ENCODE data around the gene AGK. TPM values are rescaled to one million over a fixed set of nuclear protein-coding genes. Genes with fewer than 3 reads are reported as not detected.

The AGK gene
- total RNA-seq, 1 experiment from 2014 or later = 32.6 TPM

DNA sequence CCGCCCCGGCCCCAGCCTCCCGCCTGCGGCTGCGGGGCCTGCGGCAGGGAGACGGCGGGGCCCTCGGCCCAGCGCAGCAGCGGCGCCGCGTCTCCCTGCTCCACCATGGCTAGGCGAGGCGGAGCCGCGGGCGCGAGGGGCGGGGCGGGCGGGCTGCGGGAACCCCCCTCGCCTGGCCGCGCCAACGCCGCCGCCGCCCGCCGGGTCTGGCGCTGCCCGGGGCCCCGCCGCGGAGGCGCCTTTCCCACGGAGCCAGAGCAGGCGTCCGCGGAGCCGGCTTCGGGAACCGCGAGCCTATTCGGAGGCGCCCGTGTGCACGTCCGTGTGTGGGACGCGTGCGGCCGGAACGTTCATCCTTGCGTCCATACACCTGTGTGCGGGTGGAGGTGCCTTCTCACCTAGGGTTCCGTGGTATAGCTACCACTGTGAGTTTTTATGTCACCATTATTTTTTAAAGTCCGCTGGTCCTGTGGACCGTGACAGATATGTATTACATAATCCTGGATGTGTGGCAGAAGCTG lies 150.9 kb downstream of the AGK start, which contains the start of gene DENND11:
DENND11 (minus strand) TSS at position 120 of the 521 bp plus-strand sequence; CDS start at position 107, 13 bp downstream.
- H3K27me3 ChIP-seq (ENCODE audit: control insufficient read depth, insufficient read depth, low read length) = peaks cover 10% of the 10 kb centered on the region
- no TSS peak for BruUV-seq (replicated peaks)
- DNase-seq (ENCODE audit: low read depth, low spot score) (no peak), ATAC-seq (peak; percentile 94)
- no peaks in the 10 kb centered on the region for H3K9me3 ChIP-seq (ENCODE audit: control insufficient read depth, insufficient read depth, low read depth, low read length)
- peaks cover 3% of the 10 kb centered on the region; the same call in 1 of the 2 replicates for H3K4me1 ChIP-seq (ENCODE audit: control insufficient read depth, insufficient read depth, low read length)
- intact Hi-C loops (cut with micrococcal nuclease; ENCODE audit: unreplicated experiment) (no loop called here), in situ Hi-C loops (cut with HindIII; ENCODE audit: low pct_unique_long_range_greater_than_20kb, low sequenced_read_pairs) (no loop called here)
- CTCF ChIA-PET = no interaction called here
- H3K4me3 ChIP-seq (ENCODE audit: low read depth in 2 of 2, low read length in 2 of 2) = peak within 1 kb of the TSS; percentile 57 to 67
- TF ChIP-seq REST (IDR thresholded peaks at IDR 0.05; ENCODE audit: insufficient read depth in 1 of 2, low read depth in 2 of 2, low read length in 1 of 2) (no peak), SIN3A (IDR thresholded peaks at IDR 0.05; ENCODE audit: borderline replicate concordance, insufficient read depth, low read depth, low read length) (no peak), TCF7L2 (IDR thresholded peaks at IDR 0.05; ENCODE audit: low read depth, low read length) (no peak), CTCF (IDR thresholded peaks at IDR 0.05) (no peak), POLR2AphosphoS5 (IDR thresholded peaks at IDR 0.05; ENCODE audit: low read depth, low read length) (no peak)
- H3K36me3 ChIP-seq (ENCODE audit: control insufficient read depth, insufficient read depth, low read length) = no peaks in the 10 kb centered on the region
- H3K27ac ChIP-seq (ENCODE audit: low read length) = no peak within 1 kb of the TSS
- POLR2A ChIA-PET = no interaction called here

GRCh38 chr7:141702892-141703291 lies 151.7 kb downstream of the AGK start:
- BruUV-seq (replicated peaks) = no TSS peak
- peak overlapping the region in 1 of 2 experiments; percentile 67; a peak in 1 of 4 replicates for H3K4me3 ChIP-seq (ENCODE audit: low read depth in 2 of 2, low read length in 2 of 2)
- in situ Hi-C loops (cut with HindIII; ENCODE audit: low pct_unique_long_range_greater_than_20kb, low sequenced_read_pairs) = no loop called here

More at GRCh38 chr7:141702892-141703291, 151.7 kb downstream of the AGK start:
- ChIA-PET CTCF (no interaction called here), POLR2A (no interaction called here)
- ATAC-seq (no peak), DNase-seq (ENCODE audit: low read depth, low spot score) (no peak)
- Histone ChIP-seq H3K27ac (ENCODE audit: low read length) (no peak overlapping the region), H3K27me3 (ENCODE audit: control insufficient read depth, insufficient read depth, low read length) (peaks cover 10% of the 10 kb centered on the region), H3K9me3 (ENCODE audit: control insufficient read depth, insufficient read depth, low read depth, low read length) (no peaks in the 10 kb centered on the region), H3K36me3 (ENCODE audit: control insufficient read depth, insufficient read depth, low read length) (no peaks in the 10 kb centered on the region), H3K4me1 (ENCODE audit: control insufficient read depth, insufficient read depth, low read length) (peaks cover 3% of the 10 kb centered on the region; the same call in 1 of the 2 replicates)
- TF ChIP-seq REST (IDR thresholded peaks at IDR 0.05; ENCODE audit: insufficient read depth in 1 of 2, low read depth in 2 of 2, low read length in 1 of 2) = no peak
- no peak for TF ChIP-seq POLR2AphosphoS5 (IDR thresholded peaks at IDR 0.05; ENCODE audit: low read depth, low read length)
- no peak for TF ChIP-seq CTCF (IDR thresholded peaks at IDR 0.05)
- no peak for TF ChIP-seq TCF7L2 (IDR thresholded peaks at IDR 0.05; ENCODE audit: low read depth, low read length)
- TF ChIP-seq SIN3A (IDR thresholded peaks at IDR 0.05; ENCODE audit: borderline replicate concordance, insufficient read depth, low read depth, low read length) = no peak
- intact Hi-C loops (cut with micrococcal nuclease; ENCODE audit: unreplicated experiment) = no loop called here

Data from Panc1 (cell line).